IgD-negative memory B cell (primary cell): ENCODE data around the gene IDUA. TPM values are rescaled to one million over a fixed set of nuclear protein-coding genes. Genes with fewer than 3 reads are reported as not detected.

Experiments used
- H3K27ac Mint-ChIP-seq, 3 donors: one replicate each; pipeline ENCODE4 v1.8.0; 2020 to 2022; ENCODE audit warnings: mild to moderate bottlenecking in 3 of 3, mixed read lengths in 3 of 3, moderate library complexity in 1 of 3
- H3K27me3 Mint-ChIP-seq: one replicate; pipeline ENCODE4 v1.8.0; 2021; ENCODE audit warnings: mixed read lengths
- H3K36me3 Mint-ChIP-seq: one replicate; pipeline ENCODE4 v1.8.0; 2020; ENCODE audit warnings: mild to moderate bottlenecking, mixed read lengths
- H3K4me1 Mint-ChIP-seq, 3 donors: one replicate each; pipeline ENCODE4 v1.8.0; 2020 to 2022; ENCODE audit warnings: mixed read lengths in 3 of 3, mild to moderate bottlenecking in 1 of 3
- H3K4me3 Mint-ChIP-seq, 4 donors: one replicate each; pipeline ENCODE4 v1.8.0; 2020 to 2022; ENCODE audit warnings: mild to moderate bottlenecking in 4 of 4, mixed read lengths in 4 of 4, moderate library complexity in 3 of 4
- H3K9me3 Mint-ChIP-seq, 3 donors: one replicate each; pipeline ENCODE4 v1.8.0; 2020 to 2021; ENCODE audit warnings: mixed read lengths in 3 of 3, mild to moderate bottlenecking in 1 of 3
- polyA plus RNA-seq: library from polyadenylated mRNA; unstranded; fragments of 300-500 nt; fragmentation: Illumina TruSeq; gene quantifications from one replicate; pipeline ENCODE4 v1.2.3, GENCODE V29; 2021

IDUA gene
- polyA plus RNA-seq, 1 donor from 2014 or later: 8.5 TPM

DNA sequence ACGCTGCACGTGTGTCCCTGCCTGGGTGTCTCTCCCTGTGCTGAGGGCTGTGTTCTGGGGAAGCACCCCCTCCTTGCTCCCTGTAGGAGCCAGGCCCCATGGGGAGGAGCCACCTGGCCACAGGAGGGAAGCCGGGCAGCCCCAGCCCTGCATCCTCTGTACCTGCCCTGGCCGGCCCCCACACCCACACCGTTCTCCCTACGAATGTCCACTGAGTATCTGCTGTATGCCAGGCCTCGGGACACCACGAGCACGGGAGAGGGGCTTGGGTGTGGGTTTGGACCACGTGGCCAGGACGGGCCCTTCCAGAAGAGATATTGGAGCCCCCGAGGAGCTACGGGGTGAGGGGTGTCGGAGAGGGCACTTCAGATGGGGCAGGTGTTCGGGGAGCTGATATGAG, 30.9 kb downstream of the IDUA start:
- Mint-ChIP-seq H3K9me3 (no peaks in the 10 kb centered on the region), H3K4me3 (no peak overlapping the region), H3K4me1 (peaks cover 0 to 2% (median 2%) of the 10 kb centered on the region in 3 donors), H3K36me3 (no peaks in the 10 kb centered on the region), H3K27ac (no peak overlapping the region), H3K27me3 (peaks cover under 1% of the 10 kb centered on the region)

- Mint-ChIP-seq H3K27me3 (no peaks in the 10 kb centered on the region), H3K36me3 (no peaks in the 10 kb centered on the region), H3K9me3 (no peaks in the 10 kb centered on the region), H3K4me1 (peaks cover 0 to 2% (median 1%) of the 10 kb centered on the region in 3 donors), H3K4me3 (no peak overlapping the region), H3K27ac (no peak overlapping the region)
Measured at GRCh38 chr4:1018147-1019020, 31.5 kb downstream of the IDUA start.

DNA sequence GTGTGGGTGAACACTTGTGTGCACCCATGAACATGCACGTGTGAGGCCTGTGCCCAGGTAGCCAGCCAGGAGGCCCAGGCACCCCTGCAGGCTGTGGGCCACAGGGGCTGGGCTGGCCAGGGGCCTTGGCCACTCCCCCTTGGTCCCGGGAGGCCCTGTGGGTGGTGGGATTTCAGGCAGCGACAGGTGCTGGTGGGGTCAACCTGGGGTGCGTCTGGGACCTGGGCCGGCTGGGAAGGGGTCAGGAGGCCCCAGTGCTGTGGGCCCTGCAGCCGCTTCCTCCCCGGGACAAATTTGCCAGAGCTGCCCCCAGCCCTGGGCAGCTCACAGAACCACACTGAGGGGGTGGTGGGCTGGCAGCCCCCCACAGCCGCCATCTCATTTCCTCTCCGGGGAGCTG, 32.5 kb downstream of the IDUA start:
- Mint-ChIP-seq H3K27me3 (no peaks in the 10 kb centered on the region), H3K4me1 (peaks cover 0 to 3% (median 2%) of the 10 kb centered on the region in 3 donors), H3K9me3 (no peaks in the 10 kb centered on the region), H3K36me3 (no peaks in the 10 kb centered on the region), H3K4me3 (no peak overlapping the region), H3K27ac (no peak overlapping the region)

GRCh38 chr4:1019729-1020470, 33.1 kb downstream of the IDUA start:
- H3K9me3 Mint-ChIP-seq: no peaks in the 10 kb centered on the region
- H3K36me3 Mint-ChIP-seq: no peaks in the 10 kb centered on the region
- H3K27ac Mint-ChIP-seq: peak overlapping the region in 1 of 3 donors; percentile 68
- H3K4me1 Mint-ChIP-seq: peaks cover 0 to 3% (median 2%) of the 10 kb centered on the region in 3 donors
- H3K4me3 Mint-ChIP-seq: peak overlapping the region in 1 of 4 donors; percentile 17
- H3K27me3 Mint-ChIP-seq: no peaks in the 10 kb centered on the region

GRCh38 chr4:1021386-1022050, 34.7 kb downstream of the IDUA start:
- H3K27me3 Mint-ChIP-seq: no peaks in the 10 kb centered on the region

DNA sequence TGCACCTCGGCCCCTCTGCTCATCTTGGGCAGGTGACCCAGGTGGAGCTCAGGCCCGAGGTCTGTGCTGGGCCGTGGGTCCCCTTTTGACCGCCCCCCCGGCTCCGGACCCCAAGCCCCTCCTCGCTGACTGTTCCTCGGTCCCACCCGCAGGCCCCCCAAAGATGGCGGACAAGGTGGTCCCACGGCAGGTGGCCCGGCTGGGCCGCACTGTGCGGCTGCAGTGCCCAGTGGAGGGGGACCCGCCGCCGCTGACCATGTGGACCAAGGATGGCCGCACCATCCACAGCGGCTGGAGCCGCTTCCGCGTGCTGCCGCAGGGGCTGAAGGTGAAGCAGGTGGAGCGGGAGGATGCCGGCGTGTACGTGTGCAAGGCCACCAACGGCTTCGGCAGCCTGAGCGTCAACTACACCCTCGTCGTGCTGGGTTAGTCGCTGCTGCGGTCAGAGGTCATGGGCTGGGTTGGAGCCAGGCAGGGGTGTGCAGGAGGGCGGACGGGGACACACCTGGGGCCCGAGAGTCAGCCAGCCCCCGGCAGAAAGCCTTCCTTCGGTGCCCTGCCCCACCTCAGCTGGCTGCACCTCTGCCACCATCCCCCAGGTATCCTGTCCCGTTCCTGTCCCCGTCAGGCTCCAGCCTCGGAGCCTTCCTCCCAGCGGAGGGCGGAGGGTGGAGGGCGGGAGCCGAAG, 35.4 kb downstream of the IDUA start:
- peak overlapping the region in 2 of 3 donors; percentile 81 to 97 for H3K27ac Mint-ChIP-seq
- no peaks in the 10 kb centered on the region for H3K27me3 Mint-ChIP-seq
- H3K4me1 Mint-ChIP-seq: peaks cover 0 to 14% (median 11%) of the 10 kb centered on the region in 3 donors

More at GRCh38 chr4:1021386-1022050, 34.7 kb downstream of the IDUA start:
- H3K4me1 Mint-ChIP-seq: peaks cover 0 to 14% (median 8%) of the 10 kb centered on the region in 3 donors
- peak overlapping the region in 2 of 3 donors; percentile 81 to 97 for H3K27ac Mint-ChIP-seq
- peak overlapping the region; percentile 27 to 85 (median 34) for H3K4me3 Mint-ChIP-seq
- H3K9me3 Mint-ChIP-seq: no peaks in the 10 kb centered on the region
- no peaks in the 10 kb centered on the region for H3K36me3 Mint-ChIP-seq

DNA sequence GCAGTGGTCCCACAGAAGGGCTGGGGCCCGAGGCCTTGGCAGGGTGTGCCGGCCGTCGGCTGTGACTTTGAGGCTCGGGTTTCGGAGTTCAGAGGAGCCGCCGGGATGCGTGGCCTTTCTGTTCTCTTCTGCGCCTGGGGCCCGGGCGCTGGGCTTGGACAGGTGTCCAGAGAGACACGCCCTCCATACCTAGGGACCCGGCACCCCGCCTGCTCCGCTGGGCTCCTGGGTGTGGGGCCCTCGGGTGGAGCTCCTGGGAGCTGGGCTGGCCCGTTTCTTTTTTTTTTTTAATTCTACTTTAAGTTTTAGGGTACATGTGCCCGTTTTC, 35.9 kb downstream of the IDUA start:
- H3K27ac Mint-ChIP-seq: no peak overlapping the region
- H3K9me3 Mint-ChIP-seq: no peaks in the 10 kb centered on the region
- no peaks in the 10 kb centered on the region for H3K36me3 Mint-ChIP-seq
- H3K27me3 Mint-ChIP-seq: no peaks in the 10 kb centered on the region
- H3K4me1 Mint-ChIP-seq: peaks cover 0 to 14% (median 11%) of the 10 kb centered on the region in 3 donors
- no peak overlapping the region for H3K4me3 Mint-ChIP-seq

More for the DNA sequence above, 35.4 kb downstream of the IDUA start:
- Mint-ChIP-seq H3K36me3 (no peaks in the 10 kb centered on the region), H3K4me3 (peak overlapping the region in 3 of 4 donors; percentile 30 to 85 (median 39)), H3K9me3 (no peaks in the 10 kb centered on the region)

DNA sequence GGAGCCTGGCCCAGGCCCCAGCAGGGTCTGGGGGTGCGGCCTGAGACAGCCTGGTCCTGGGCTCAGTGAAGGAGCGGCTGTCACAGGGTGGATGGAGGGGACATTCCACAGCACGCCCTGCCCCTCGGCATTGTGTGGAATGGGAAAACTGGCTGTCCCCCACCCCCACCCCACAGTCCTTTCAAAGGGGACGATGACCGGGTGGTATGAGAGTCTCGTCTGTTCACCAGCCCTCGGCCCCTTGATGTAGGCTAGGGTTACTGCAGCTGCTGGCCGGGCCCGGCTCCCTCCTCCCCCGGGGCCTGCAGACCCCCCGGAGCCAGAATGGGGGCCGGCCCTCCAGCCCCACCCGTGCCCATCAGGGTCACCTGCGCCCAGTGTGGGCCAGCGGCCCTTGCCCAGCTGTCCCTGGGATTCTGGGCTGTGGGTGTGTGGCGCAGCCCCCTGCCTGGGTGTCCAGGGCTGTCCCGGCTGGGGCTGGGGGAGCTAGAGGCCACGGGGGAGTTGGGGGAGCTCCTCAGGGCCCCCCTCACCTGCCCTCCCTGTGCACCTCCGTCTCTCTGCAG, 36.3 kb downstream of the IDUA start:
- H3K27me3 Mint-ChIP-seq: no peaks in the 10 kb centered on the region
- H3K9me3 Mint-ChIP-seq: no peaks in the 10 kb centered on the region
- H3K4me3 Mint-ChIP-seq: no peak overlapping the region
- H3K27ac Mint-ChIP-seq: peak overlapping the region in 1 of 3 donors; percentile 80
- no peaks in the 10 kb centered on the region for H3K36me3 Mint-ChIP-seq
- peaks cover 0 to 14% (median 11%) of the 10 kb centered on the region in 3 donors for H3K4me1 Mint-ChIP-seq

- H3K36me3 Mint-ChIP-seq: no peaks in the 10 kb centered on the region
- peaks cover 0 to 14% (median 11%) of the 10 kb centered on the region in 3 donors for H3K4me1 Mint-ChIP-seq
- H3K27me3 Mint-ChIP-seq: no peaks in the 10 kb centered on the region
- peak overlapping the region in 2 of 3 donors; percentile 71 to 80 for H3K27ac Mint-ChIP-seq
- H3K4me3 Mint-ChIP-seq: no peak overlapping the region
- no peaks in the 10 kb centered on the region for H3K9me3 Mint-ChIP-seq
Measured at GRCh38 chr4:1023895-1024740, 37.3 kb downstream of the IDUA start.

DNA sequence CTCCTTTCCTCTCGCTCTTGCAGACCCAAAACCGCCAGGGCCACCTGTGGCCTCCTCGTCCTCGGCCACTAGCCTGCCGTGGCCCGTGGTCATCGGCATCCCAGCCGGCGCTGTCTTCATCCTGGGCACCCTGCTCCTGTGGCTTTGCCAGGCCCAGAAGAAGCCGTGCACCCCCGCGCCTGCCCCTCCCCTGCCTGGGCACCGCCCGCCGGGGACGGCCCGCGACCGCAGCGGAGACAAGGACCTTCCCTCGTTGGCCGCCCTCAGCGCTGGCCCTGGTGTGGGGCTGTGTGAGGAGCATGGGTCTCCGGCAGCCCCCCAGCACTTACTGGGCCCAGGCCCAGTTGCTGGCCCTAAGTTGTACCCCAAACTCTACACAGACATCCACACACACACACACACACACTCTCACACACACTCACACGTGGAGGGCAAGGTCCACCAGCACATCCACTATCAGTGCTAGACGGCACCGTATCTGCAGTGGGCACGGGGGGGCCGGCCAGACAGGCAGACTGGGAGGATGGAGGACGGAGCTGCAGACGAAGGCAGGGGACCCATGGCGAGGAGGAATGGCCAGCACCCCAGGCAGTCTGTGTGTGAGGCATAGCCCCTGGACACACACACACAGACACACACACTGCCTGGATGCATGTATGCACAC, 38.2 kb downstream of the IDUA start:
- Mint-ChIP-seq H3K27me3 (no peaks in the 10 kb centered on the region), H3K27ac (peak overlapping the region in 1 of 3 donors; percentile 50), H3K4me1 (peaks cover 0 to 14% (median 11%) of the 10 kb centered on the region in 3 donors), H3K36me3 (no peaks in the 10 kb centered on the region), H3K4me3 (peak overlapping the region in 2 of 4 donors; percentile 27 to 68), H3K9me3 (no peaks in the 10 kb centered on the region)

GRCh38 chr4:1026115-1026514, 39.3 kb downstream of the IDUA start:
- no peaks in the 10 kb centered on the region for H3K9me3 Mint-ChIP-seq
- peaks cover 0 to 14% (median 11%) of the 10 kb centered on the region in 3 donors for H3K4me1 Mint-ChIP-seq
- H3K36me3 Mint-ChIP-seq: no peaks in the 10 kb centered on the region
- peak overlapping the region in 3 of 4 donors; percentile 3 to 86 (median 78) for H3K4me3 Mint-ChIP-seq
- H3K27ac Mint-ChIP-seq: peak overlapping the region; percentile 57 to 85 (median 64)
- no peaks in the 10 kb centered on the region for H3K27me3 Mint-ChIP-seq

DNA sequence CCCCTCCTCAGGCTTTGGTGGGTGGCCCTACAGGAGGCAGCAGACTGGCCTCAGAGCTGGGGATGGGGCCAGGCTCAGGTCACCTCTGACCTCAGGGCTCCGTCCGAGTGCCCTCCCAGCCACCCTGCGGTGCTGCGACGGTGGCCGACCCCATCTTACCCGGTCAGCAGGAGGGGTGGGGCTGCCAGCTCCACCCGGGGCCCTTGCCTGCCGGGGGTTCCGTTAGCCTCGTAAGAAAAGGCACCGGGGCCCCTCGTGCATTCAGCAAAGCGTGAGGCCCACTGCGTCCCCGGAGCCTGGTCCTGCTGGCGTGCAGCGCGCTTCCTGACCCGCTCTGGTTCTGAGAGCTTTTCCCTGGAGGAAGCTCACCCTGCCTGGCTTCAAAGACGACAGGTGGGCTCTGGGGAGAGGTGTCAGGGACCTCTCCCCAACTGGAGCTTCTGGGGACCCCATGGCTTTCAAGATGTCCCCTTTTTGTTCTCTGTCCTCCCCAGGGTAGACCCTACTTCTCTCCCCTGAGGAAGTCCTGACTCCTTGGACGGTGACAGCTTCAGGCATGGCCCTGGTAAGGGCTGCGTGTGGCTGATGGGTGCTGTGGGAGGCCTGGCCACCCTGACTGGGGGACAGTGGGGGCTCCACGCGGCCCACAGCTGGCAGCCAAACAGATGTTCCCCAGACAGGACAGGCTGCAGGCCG, 40.5 kb downstream of the IDUA start:
- Mint-ChIP-seq H3K9me3 (no peaks in the 10 kb centered on the region), H3K27ac (no peak overlapping the region), H3K36me3 (no peaks in the 10 kb centered on the region), H3K4me1 (peaks cover 0 to 13% (median 10%) of the 10 kb centered on the region in 3 donors), H3K27me3 (peaks cover 1% of the 10 kb centered on the region), H3K4me3 (peak overlapping the region in 1 of 4 donors; percentile 41)

GRCh38 chr4:1027915-1028238, 41.0 kb downstream of the IDUA start:
- no peak overlapping the region for H3K27ac Mint-ChIP-seq
- peak overlapping the region in 1 of 4 donors; percentile 41 for H3K4me3 Mint-ChIP-seq

More at GRCh38 chr4:1027915-1028238, 41.0 kb downstream of the IDUA start:
- Mint-ChIP-seq H3K27me3 (peaks cover 3% of the 10 kb centered on the region), H3K9me3 (no peaks in the 10 kb centered on the region), H3K36me3 (no peaks in the 10 kb centered on the region), H3K4me1 (peaks cover 0 to 13% (median 10%) of the 10 kb centered on the region in 3 donors)
